ENCODE measurements around the gene ALAD. TPM values are rescaled to one million over a fixed set of nuclear protein-coding genes. Genes with fewer than 3 reads are reported as not detected.

The ALAD gene
- total RNA-seq, 1 experiment from 2014 or later, result 8.9 TPM

DNA sequence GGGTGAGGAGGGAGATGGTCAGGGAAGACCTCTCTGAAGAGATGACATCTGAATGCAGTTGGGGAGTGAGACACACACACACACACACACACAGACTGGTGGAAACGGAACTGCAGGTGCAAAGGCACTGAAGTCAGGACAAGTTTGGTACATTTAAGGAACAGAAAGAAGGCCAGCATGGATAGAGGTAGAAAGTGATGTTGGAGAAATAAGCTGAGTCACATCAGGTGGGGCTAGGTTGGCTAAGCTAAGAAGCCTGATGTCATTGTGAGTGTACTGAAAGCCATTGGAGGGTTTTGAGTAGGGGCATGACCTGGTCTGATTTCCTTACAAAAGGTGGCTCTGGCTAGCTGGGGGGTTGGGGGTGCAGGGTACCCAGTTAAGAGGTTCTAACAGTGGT, 48.7 kb downstream of the ALAD start:
- Histone ChIP-seq H3K36me3 (ENCODE audit: control insufficient read depth, insufficient read depth, low read length) (no peaks in the 10 kb centered on the region), H3K27ac (ENCODE audit: low read length) (no peak overlapping the region), H3K4me1 (ENCODE audit: control insufficient read depth, insufficient read depth, low read length) (0 out of 2 replicates have a peak, but pooled peaks cover 3% of the 10 kb centered on the region), H3K4me3 (ENCODE audit: low read depth in 2 of 2, low read length in 2 of 2) (no peak overlapping the region), H3K9me3 (ENCODE audit: control insufficient read depth, insufficient read depth, low read depth, low read length) (no peaks in the 10 kb centered on the region), H3K27me3 (ENCODE audit: control insufficient read depth, insufficient read depth, low read length) (peaks cover 14% of the 10 kb centered on the region)
- no TSS peak for BruUV-seq (replicated peaks)
- no peak for DNase-seq (ENCODE audit: low read depth, low spot score)
- CTCF ChIA-PET, result interaction anchor here (0.6 kb wide), 1 partner anchor 8 kb away, joined by 8 read pairs; no protein-coding TSS in a partner anchor
- TF ChIP-seq TCF7L2 (IDR thresholded peaks at IDR 0.05; ENCODE audit: low read depth, low read length), result no peak
- TF ChIP-seq, protein P1, sequence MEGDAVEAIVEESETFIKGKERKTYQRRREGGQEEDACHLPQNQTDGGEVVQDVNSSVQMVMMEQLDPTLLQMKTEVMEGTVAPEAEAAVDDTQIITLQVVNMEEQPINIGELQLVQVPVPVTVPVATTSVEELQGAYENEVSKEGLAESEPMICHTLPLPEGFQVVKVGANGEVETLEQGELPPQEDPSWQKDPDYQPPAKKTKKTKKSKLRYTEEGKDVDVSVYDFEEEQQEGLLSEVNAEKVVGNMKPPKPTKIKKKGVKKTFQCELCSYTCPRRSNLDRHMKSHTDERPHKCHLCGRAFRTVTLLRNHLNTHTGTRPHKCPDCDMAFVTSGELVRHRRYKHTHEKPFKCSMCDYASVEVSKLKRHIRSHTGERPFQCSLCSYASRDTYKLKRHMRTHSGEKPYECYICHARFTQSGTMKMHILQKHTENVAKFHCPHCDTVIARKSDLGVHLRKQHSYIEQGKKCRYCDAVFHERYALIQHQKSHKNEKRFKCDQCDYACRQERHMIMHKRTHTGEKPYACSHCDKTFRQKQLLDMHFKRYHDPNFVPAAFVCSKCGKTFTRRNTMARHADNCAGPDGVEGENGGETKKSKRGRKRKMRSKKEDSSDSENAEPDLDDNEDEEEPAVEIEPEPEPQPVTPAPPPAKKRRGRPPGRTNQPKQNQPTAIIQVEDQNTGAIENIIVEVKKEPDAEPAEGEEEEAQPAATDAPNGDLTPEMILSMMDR (IDR thresholded peaks at IDR 0.05), result no peak
- TF ChIP-seq SIN3A (IDR thresholded peaks at IDR 0.05; ENCODE audit: borderline replicate concordance, insufficient read depth, low read depth, low read length), result no peak
- TF ChIP-seq, protein P2, sequence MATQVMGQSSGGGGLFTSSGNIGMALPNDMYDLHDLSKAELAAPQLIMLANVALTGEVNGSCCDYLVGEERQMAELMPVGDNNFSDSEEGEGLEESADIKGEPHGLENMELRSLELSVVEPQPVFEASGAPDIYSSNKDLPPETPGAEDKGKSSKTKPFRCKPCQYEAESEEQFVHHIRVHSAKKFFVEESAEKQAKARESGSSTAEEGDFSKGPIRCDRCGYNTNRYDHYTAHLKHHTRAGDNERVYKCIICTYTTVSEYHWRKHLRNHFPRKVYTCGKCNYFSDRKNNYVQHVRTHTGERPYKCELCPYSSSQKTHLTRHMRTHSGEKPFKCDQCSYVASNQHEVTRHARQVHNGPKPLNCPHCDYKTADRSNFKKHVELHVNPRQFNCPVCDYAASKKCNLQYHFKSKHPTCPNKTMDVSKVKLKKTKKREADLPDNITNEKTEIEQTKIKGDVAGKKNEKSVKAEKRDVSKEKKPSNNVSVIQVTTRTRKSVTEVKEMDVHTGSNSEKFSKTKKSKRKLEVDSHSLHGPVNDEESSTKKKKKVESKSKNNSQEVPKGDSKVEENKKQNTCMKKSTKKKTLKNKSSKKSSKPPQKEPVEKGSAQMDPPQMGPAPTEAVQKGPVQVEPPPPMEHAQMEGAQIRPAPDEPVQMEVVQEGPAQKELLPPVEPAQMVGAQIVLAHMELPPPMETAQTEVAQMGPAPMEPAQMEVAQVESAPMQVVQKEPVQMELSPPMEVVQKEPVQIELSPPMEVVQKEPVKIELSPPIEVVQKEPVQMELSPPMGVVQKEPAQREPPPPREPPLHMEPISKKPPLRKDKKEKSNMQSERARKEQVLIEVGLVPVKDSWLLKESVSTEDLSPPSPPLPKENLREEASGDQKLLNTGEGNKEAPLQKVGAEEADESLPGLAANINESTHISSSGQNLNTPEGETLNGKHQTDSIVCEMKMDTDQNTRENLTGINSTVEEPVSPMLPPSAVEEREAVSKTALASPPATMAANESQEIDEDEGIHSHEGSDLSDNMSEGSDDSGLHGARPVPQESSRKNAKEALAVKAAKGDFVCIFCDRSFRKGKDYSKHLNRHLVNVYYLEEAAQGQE (IDR thresholded peaks at IDR 0.05; ENCODE audit: insufficient read depth in 1 of 2, low read depth in 2 of 2, low read length in 1 of 2), result no peak
- no peak for TF ChIP-seq POLR2AphosphoS5 (IDR thresholded peaks at IDR 0.05; ENCODE audit: low read depth, low read length)
- ATAC-seq, result no peak
- POLR2A ChIA-PET, result no interaction called here
- in situ Hi-C loops (cut with HindIII; ENCODE audit: low pct_unique_long_range_greater_than_20kb, low sequenced_read_pairs), result no loop called here
- intact Hi-C loops (cut with micrococcal nuclease; ENCODE audit: unreplicated experiment), result no loop called here

DNA sequence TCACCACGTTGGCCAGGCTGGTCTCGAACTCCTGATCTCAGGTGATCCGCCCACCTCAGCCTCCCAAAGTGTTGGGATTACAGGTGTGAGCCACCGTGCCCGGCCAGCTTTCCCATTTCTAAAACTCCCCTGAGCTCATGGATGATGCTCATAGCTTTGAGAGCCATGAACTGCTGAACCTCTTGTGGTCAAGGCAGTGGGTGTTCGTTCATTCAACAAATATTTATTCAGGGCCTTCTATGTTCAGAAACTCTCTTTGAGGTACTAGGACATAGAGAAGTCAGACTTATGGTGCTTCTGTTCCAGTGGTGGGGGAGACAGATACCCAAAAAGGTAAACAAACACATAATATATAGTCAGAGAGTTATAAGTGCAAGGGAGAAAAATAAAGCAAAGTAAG, 49.1 kb downstream of the ALAD start:
- in situ Hi-C loops (cut with HindIII; ENCODE audit: low pct_unique_long_range_greater_than_20kb, low sequenced_read_pairs) (no loop called here), intact Hi-C loops (cut with micrococcal nuclease; ENCODE audit: unreplicated experiment) (no loop called here)
- DNase-seq (ENCODE audit: low read depth, low spot score) (no peak), ATAC-seq (no peak)
- BruUV-seq (replicated peaks), result no TSS peak
- H3K9me3 ChIP-seq (ENCODE audit: control insufficient read depth, insufficient read depth, low read depth, low read length), result no peaks in the 10 kb centered on the region
- peaks cover 14% of the 10 kb centered on the region for H3K27me3 ChIP-seq (ENCODE audit: control insufficient read depth, insufficient read depth, low read length)
- no peak overlapping the region for H3K27ac ChIP-seq (ENCODE audit: low read length)
- H3K4me3 ChIP-seq (ENCODE audit: low read depth in 2 of 2, low read length in 2 of 2), result no peak overlapping the region
- POLR2A ChIA-PET, result no interaction called here
- CTCF ChIA-PET, result interaction anchor here (0.6 kb wide), 1 partner anchor 7 kb away, joined by 8 read pairs; no protein-coding TSS in a partner anchor
- 0 out of 2 replicates have a peak, but pooled peaks cover 3% of the 10 kb centered on the region for H3K4me1 ChIP-seq (ENCODE audit: control insufficient read depth, insufficient read depth, low read length)
- TF ChIP-seq POLR2AphosphoS5 (IDR thresholded peaks at IDR 0.05; ENCODE audit: low read depth, low read length) (no peak), TCF7L2 (IDR thresholded peaks at IDR 0.05; ENCODE audit: low read depth, low read length) (no peak), SIN3A (IDR thresholded peaks at IDR 0.05; ENCODE audit: borderline replicate concordance, insufficient read depth, low read depth, low read length) (no peak)
- TF ChIP-seq, protein P1 (IDR thresholded peaks at IDR 0.05), result no peak
- TF ChIP-seq, protein P2 (IDR thresholded peaks at IDR 0.05; ENCODE audit: insufficient read depth in 1 of 2, low read depth in 2 of 2, low read length in 1 of 2), result no peak
- H3K36me3 ChIP-seq (ENCODE audit: control insufficient read depth, insufficient read depth, low read length), result no peaks in the 10 kb centered on the region

Measured in Panc1 (cell line).